Motor neuron (in vitro differentiated cells): ENCODE results near the gene LRRK1. TPM values are rescaled to one million over a fixed set of nuclear protein-coding genes. Genes with fewer than 3 reads are reported as not detected.
A peak's percentile ranks its signal among the peaks of the same experiment; 100 is the strongest.

Experiments
- ATAC-seq, 8 experiments: fragments of 200-7000 bp; cut with Tn5 transposase; replicated peaks in 6 of 8; 2 replicates each; pipeline ENCODE4 v1.8.0; 2021; ENCODE audit warnings: mild to moderate bottlenecking in 8 of 8, moderate library complexity in 8 of 8
- H3K27ac ChIP-seq, 2 donors: fragments of 250-450 bp; sonication (Bioruptor Pico); 2 replicates each; pipeline ENCODE4 v1.9.0; 2021; ENCODE audit warnings: antibody characterized with exemption in 2 of 2, mild to moderate bottlenecking in 2 of 2, moderate library complexity in 1 of 2
- H3K4me1 ChIP-seq, 2 donors: fragments of 250-450 bp; sonication (Bioruptor Pico); replicated peaks in 1 of 2; 2 replicates each; pipeline ENCODE4 v1.6.1; 2021; ENCODE audit warnings: antibody characterized with exemption in 2 of 2, mild to moderate bottlenecking in 2 of 2, moderate library complexity in 1 of 2
- H3K4me3 ChIP-seq, 5 donors: fragments of 250-450 bp; sonication (Bioruptor Pico); 2 replicates each; pipeline ENCODE4 v1.9.0; 2021; ENCODE audit warnings: antibody characterized with exemption in 5 of 5, mild to moderate bottlenecking in 5 of 5, moderate library complexity in 4 of 5
- WGBS, 10 experiments: fragments of 450-650 bp; shearing (Covaris generic); methylation state at CpG; one replicate each; pipeline ENCODE4 v1.0.0; 2022; 5-methylcytosine and 5-hydroxymethylcytosine counted together
- in situ Hi-C, 9 experiments: fragments of 400-800 bp; cut with MboI; loops; one replicate each; pipeline ENCODE4 v1.15.0; 2021; ENCODE audit warnings: low sequenced_read_pairs in 9 of 9, low pct_unique_long_range_greater_than_20kb in 2 of 9; ENCODE audit not compliant: unreplicated experiment in 9 of 9
- total RNA-seq, 8 experiments: library from RNA; unstranded; fragments of 300-600 nt; gene quantifications; 2 replicates each; pipeline versions ENCODE4 v1.2.3 to v1.2.4, GENCODE V29; 2022

Gene LRRK1
- total RNA-seq, 8 experiments from 2014 or later, result 0.18 to 21.0 (median 1.2) TPM

DNA sequence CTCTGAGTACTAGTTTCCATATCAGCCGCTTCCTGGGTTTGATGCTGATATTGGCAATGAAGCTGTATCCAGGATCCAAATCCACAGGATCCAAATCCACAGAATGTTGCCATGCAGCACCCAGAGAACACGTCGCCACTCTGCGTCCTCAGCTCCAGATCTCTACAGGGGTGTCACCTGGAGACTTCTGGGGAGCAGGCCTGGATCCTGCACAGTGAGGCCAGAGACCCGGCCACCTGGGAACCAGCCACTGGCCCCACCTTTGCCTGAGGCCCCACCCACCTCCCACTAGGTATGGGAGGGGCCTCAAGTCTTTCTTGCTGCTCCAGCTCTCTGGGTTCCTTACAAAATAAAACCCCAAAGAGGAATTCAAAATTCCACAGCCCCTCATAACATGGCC, 123.9 kb downstream of the LRRK1 start:
- in situ Hi-C loops, result no loop called here
- 83 to 100% (median 96%) methylated on average over 1 to 4 of the region's 5 CpGs; no CpG with 5 or more reads in 6 of the 10 experiments for WGBS, 10 experiments
- Histone ChIP-seq H3K4me1 (peaks cover 23 to 24% of the 10 kb centered on the region in 2 donors), H3K4me3 (no peak overlapping the region), H3K27ac (no peak overlapping the region)
- no peak for ATAC-seq

DNA sequence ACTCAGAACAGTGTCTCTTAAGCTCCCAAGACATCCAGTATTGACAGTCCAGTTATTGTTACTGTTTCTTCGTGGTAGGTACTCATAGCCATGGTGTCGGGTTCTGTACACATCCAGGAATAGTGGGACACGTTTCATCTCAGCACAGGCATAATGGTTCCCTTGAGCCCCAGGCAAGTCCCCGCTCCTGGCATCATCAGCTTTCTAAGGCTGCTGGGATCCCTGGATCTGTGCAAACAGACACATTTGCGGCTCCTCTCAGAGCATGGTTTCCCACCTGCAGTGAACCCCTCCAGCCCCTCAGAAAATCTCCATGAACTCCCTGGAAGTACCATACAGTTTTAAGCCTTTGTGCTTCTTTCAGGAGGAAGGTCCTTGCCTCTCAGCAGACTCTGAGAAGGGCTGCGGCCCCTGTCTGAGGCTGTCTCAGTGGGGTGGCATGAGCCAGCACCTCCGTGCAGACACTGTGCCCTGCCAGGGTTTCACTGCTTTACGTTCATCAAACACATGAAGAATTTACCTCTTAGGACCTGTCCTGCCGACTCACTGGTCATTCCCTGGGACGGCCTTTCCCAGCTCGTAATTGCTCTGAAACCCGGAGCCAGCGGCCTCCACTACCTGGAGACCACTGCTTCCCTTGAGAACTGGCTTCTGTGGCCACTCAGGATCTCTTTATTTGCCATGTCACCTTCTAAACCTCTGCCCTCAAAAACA, 124.9 kb downstream of the LRRK1 start:
- H3K4me1 ChIP-seq, result peaks cover 33 to 35% of the 10 kb centered on the region in 2 donors
- ATAC-seq, result no peak
- 78 to 100% (median 98%) methylated on average over 1 to 8 of the region's 13 CpGs; no CpG with 5 or more reads in 3 of the 10 experiments for WGBS, 10 experiments
- H3K4me3 ChIP-seq, result no peak overlapping the region
- in situ Hi-C loops, result no loop called here
- no peak overlapping the region for H3K27ac ChIP-seq

DNA sequence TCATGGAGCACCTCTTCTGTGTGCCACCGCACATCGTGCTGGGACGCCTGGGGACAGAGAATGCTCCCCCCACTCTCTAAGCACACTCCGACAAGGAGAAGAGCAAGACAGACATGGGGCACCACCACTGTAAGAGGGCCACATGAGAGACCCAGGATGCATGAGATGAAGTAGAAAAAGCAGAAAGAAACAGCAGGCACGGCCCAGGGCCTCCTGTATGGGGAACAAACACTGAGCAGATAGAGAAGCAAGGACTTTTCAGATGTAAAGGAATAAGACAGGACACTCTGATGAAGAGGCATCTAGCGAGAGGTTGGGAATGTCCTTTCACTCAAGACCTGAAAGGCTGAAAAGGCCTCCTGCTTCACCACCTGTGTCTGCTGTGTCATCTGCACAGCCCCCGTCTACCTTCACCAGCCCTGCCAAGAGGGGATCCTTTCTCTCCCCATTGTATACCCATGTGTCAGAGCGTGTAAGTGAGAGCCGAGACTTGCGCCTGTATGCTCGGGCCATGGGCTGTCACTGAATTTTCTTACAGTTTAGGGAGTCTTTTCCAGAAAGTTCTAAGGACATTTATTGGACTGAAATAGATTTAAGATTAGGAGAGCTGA, 125.6 kb downstream of the LRRK1 start:
- in situ Hi-C loops, result no loop called here
- ATAC-seq, result no peak
- no peak overlapping the region for H3K27ac ChIP-seq

DNA sequence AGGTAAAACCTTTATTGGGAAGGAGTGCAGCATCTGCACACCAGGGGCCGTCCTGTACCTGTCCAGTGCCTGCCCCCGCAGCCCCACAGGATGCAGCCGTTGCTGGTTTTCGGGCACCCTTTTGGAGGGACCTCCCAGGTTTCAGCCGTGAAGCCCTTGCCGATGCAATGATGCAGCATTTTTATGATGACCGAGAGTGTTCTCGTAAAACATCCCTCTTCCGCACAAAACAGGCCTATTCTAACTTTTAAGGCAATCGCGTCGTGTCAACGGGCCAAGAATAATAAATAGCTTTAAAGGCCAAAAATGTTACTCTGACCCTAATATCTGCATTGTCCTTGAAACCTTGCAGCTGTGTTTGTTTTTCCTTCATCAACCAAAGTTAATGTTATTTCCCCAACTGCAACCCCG, 126.1 kb downstream of the LRRK1 start:
- in situ Hi-C loops, result no loop called here
- Histone ChIP-seq H3K27ac (no peak overlapping the region), H3K4me1 (peaks cover 36 to 38% of the 10 kb centered on the region in 2 donors), H3K4me3 (no peak overlapping the region)
- WGBS, 10 experiments, result 64 to 100% (median 85%) methylated on average over 3 to 11 of the region's 14 CpGs; no CpG with 5 or more reads in 2 of the 10 experiments
- no peak for ATAC-seq

More for the DNA sequence above, 125.6 kb downstream of the LRRK1 start:
- H3K4me1 ChIP-seq, result peaks cover 36 to 38% of the 10 kb centered on the region in 2 donors
- no peak overlapping the region for H3K4me3 ChIP-seq
- 60 to 100% (median 89%) methylated on average over 1 to 9 of the region's 11 CpGs; no CpG with 5 or more reads in 1 of the 10 experiments for WGBS, 10 experiments

DNA sequence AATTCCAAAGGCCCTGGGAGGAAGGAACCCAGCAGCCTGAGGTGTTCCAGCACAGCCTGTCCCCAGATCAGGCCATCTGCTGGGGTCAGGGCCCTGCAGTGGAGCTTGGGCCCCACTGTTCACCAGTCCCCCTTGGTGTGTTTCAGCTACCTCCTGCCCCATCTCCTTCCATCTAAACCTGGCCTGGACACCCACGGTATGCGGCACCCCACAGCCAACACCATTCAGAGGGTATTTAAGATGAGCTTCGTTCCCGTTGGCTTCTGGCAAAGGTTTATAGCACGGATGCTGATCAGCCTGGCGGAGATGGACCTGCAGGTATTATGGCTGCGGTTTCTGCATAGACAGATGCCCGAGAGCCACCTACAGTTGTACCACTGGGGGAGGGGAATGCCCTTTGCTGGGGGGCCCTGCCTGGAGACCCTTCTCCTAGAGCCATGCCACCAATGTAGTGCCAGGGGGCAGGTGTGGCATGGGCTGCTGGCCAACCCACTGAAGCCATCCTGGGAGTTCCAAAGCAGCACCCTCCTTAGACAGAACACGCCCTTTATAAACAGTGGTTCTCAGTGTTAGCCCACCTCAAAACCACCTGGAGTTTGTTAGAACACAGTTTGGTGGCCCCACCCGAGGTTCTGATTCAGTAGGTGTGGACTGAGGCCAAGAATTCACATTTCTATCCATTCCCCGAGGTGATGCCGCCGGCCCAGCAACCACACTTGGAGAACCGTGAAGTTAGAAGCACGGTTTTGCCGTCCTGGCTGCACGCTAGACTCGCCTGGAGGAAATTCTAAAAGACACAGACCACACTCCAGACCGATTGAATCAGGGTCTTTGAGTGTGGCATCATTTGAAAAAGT, 126.9 kb downstream of the LRRK1 start:
- Histone ChIP-seq H3K27ac (no peak overlapping the region), H3K4me1 (peaks cover 36 to 38% of the 10 kb centered on the region in 2 donors), H3K4me3 (no peak overlapping the region)
- in situ Hi-C loops, result no loop called here
- no peak for ATAC-seq
- WGBS, 10 experiments, result 63 to 100% (median 97%) methylated on average over 1 to 19 of the region's 19 CpGs; no CpG with 5 or more reads in 2 of the 10 experiments

DNA sequence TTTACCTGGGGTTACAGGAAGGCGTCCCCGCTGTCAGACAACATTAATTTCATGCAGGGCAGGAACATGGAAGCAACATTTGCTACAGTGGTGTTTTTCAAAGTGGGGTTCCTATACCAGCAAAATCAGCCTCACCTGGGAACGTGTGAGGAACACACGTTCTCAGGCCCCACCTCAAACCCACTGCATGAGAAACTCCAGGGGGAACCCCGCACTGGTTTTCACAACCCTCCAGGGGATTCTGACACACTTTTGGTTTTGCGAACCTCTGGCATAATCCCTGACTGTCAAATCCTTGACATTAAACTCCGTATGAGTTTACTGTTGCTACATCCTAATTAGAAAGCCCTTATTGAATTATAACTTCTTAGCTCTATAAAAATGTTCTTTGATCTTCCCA, 127.7 kb downstream of the LRRK1 start:
- 38 to 90% (median 67%) methylated on average over 2 to 5 of the region's 7 CpGs; no CpG with 5 or more reads in 1 of the 10 experiments for WGBS, 10 experiments
- H3K27ac ChIP-seq, result no peak overlapping the region
- no peak for ATAC-seq
- no peak overlapping the region for H3K4me3 ChIP-seq
- H3K4me1 ChIP-seq, result peaks cover 36 to 38% of the 10 kb centered on the region in 2 donors
- in situ Hi-C loops, result no loop called here

DNA sequence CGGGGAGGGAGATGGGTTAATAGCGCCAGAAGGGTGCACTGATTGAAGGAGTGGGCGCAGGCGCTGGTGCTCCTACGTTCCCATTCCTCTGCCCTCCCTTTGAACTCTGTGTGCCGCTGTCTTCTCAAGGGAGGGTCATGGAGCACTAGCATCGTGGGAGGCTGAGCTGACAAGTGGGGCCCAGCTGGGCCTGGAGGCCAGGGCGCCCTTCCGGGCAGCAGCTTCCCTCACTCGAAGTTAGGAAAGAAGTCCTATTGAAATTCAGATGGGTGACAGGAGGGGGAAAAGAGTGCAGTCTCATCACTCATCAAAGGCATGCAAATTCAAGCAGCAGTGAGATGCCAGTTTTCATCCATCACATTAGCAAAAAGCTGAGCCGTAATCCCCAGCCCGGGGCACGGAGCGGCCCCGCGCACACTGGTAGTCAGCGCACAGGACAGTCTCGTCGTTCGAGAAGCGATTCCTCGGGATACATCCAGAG, 128.2 kb downstream of the LRRK1 start:
- Histone ChIP-seq H3K4me1 (peaks cover 36 to 41% of the 10 kb centered on the region in 2 donors), H3K4me3 (no peak overlapping the region), H3K27ac (peak overlapping the region; percentile 29 to 45)
- in situ Hi-C loops, result no loop called here
- ATAC-seq, result peak in 5 of 8 experiments; percentile 83 to 97 (median 96)
- 4 to 88% (median 12%) methylated on average over 3 to 12 of the region's 22 CpGs; no CpG with 5 or more reads in 2 of the 10 experiments for WGBS, 10 experiments

DNA sequence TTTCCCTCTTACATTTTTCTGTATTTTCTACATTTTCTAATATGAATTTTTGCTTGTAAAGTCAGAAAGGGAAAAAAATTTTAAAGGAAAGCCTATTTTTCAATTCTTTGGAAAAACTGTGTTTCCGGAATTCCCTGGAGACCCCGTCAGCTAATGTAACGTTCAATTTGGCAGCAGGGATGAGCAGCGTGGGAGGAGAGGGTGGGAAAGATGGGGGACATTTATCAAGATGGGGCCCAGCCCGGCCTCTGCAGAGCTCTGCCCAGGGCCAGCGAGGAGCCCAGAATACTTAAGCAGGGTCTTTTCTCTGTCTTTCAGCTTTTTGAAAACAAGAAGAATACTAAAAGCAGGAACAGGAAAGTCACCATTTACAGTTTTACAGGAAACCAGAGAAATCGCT, 129.0 kb downstream of the LRRK1 start:
- ATAC-seq, result no peak
- H3K4me1 ChIP-seq, result peaks cover 36 to 41% of the 10 kb centered on the region in 2 donors
- no peak overlapping the region for H3K4me3 ChIP-seq
- peak overlapping the region; percentile 36 to 68 for H3K27ac ChIP-seq
- WGBS, 10 experiments, result 11 to 100% (median 75%) methylated on average over 1 to 7 of the region's 7 CpGs
- in situ Hi-C loops, result no loop called here

DNA sequence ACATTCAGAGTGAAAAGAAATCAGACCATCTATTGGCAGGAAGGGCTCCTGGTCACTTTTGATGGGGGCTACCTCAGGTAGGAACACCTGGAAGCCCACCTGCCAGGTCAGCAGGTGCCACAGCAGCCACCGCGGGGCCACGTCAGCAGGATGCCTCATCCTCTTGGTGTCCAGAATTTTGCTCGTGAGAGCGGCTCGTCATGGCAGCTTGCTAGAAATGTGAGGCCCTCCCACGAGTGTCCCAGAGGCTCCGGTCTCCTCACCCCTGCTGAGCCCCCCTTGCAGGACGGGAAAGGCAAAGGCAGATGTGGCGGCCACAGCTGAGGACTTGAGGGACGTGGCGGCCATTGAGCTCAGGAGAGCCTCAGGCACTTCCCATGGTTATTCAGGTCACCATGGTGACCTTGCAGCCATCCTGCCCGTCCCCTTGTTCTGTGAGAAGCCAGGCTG, 129.4 kb downstream of the LRRK1 start:
- H3K4me3 ChIP-seq, result no peak overlapping the region
- 24 to 100% (median 67%) methylated on average over 1 to 11 of the region's 13 CpGs; no CpG with 5 or more reads in 3 of the 10 experiments for WGBS, 10 experiments
- peak in 5 of 8 experiments; percentile 6 to 71 (median 21) for ATAC-seq
- H3K4me1 ChIP-seq, result peaks cover 36 to 41% of the 10 kb centered on the region in 2 donors
- in situ Hi-C loops, result no loop called here
- peak overlapping the region; percentile 36 to 68 for H3K27ac ChIP-seq

DNA sequence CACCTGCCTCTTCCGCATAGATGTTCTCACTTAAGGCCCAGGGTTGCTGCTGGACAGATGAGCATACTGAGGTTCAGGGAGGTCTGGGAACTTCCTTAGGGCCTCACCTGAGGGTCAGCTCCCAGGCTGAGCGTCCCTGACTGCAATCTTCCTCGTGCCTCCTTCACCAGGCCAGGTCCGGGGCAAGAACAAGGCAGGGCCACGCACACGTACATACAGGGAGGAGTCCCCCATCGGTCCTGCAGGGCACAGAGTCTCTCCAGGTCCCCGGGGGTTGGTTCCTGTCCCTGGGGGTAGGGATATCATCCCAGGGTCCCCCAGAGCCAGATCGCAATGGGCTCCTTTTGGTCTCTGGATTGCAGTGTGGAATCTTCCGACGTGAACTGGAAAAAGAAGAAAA, 130.1 kb downstream of the LRRK1 start:
- Histone ChIP-seq H3K27ac (no peak overlapping the region), H3K4me1 (peaks cover 36 to 41% of the 10 kb centered on the region in 2 donors), H3K4me3 (no peak overlapping the region)
- in situ Hi-C loops, result no loop called here
- no peak for ATAC-seq
- WGBS, 10 experiments, result 66 to 100% (median 80%) methylated on average over 1 to 6 of the region's 11 CpGs; no CpG with 5 or more reads in 5 of the 10 experiments

DNA sequence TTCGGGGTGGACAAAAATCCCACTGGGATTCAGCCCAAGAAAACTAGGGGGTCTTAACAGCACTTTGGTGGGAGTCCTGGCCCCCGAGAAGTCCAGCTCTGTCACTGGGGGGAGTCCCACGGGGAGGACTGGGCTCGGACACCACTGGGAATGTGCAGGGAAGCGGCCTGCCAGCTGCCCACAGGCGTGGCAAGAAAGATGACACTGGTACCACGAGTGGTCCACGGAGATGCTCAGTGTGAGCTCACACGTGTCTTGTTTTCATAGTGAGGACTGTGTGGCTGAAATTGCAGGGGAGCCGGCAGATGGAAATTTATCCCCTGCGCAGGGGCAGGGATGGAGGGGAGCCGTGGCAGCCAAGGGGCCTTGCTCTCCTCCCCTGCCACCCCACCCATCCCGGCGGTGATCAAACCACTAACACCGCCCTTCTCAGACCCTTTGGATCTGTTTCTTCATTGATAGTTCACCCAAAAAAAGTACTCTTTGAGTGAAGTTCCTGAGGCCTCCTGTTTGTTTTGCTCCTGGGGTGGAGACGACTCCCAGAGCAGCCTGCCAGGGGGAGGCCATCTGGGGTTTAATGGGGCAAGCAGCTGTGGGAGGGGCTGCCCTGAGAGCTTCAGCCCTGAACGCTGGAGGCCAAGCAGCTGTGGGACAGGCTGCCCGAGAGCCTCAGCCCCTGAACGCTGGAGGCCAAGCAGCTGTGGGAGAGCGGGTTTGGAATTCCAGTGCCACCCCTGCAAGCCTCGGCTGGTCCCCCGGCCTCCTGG, 130.9 kb downstream of the LRRK1 start:
- 40 to 97% (median 70%) methylated on average over 1 to 5 of the region's 22 CpGs; no CpG with 5 or more reads in 3 of the 10 experiments for WGBS, 10 experiments
- H3K4me1 ChIP-seq, result peaks cover 36 to 41% of the 10 kb centered on the region in 2 donors
- no peak overlapping the region for H3K27ac ChIP-seq
- ATAC-seq, result peak in 3 of 8 experiments; percentile 31 to 89 (median 88)
- in situ Hi-C loops, result no loop called here
- H3K4me3 ChIP-seq, result no peak overlapping the region
